HG03342 (cell line): ENCODE results near the gene ARMCX1.
"Not testable (repeated sequence)": the region's sequence is repeated elsewhere in the genome, so short reads cannot be mapped to it uniquely, and the experiment has no call there.

Experiments used
- ATAC-seq: cut with Tn5 transposase; IDR thresholded peaks from one replicate; pipeline ENCODE4 v1.9.1; 2021; ENCODE audit warnings: mild to moderate bottlenecking, moderate library complexity; ENCODE audit not compliant: unreplicated experiment

The ARMCX1 gene

DNA sequence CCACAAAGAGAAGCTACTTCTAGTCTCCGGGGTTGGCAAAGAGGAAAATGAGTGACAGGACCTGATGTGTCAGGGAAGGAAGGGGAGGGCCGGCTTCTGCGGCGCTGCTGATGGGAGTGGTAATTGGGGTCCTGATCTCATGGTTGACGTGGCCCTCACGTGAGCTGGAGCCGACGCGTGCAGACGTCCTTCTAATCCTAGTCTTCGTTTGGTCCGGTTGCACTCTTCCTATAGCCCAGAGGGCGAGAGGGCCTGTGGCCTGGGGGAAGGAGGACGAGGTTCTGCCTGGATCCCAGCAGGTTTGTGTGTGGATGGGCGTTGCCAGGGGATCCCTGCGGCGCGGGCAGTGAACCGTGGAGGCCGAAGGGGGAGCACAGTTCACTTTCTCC, at the start of gene ARMCX1:
TSS of gene ARMCX1 (plus strand) at position 186 of the 389 bp plus-strand sequence. CDS start 2,384 bp downstream, outside the sequence.
- ATAC-seq = no peak

- ATAC-seq = not testable (repeated sequence)
These were observed 47.4 kb upstream of the ARMCX1 start for GRCh38 chrX:101502929-101503328.

- ATAC-seq = no peak
These were observed 43.0 kb upstream of the ARMCX1 start for GRCh38 chrX:101507372-101507771.

- no peak for ATAC-seq
These were observed 42.4 kb upstream of the ARMCX1 start for GRCh38 chrX:101507986-101508385.

- ATAC-seq = no peak
These were observed 19.4 kb upstream of the ARMCX1 start for GRCh38 chrX:101530944-101531343.

GRCh38 chrX:101539116-101539515, 11.2 kb upstream of the ARMCX1 start:
- no peak for ATAC-seq

- no peak for ATAC-seq
These were observed 518 bp downstream of the ARMCX1 start for GRCh38 chrX:101550751-101551379.

DNA sequence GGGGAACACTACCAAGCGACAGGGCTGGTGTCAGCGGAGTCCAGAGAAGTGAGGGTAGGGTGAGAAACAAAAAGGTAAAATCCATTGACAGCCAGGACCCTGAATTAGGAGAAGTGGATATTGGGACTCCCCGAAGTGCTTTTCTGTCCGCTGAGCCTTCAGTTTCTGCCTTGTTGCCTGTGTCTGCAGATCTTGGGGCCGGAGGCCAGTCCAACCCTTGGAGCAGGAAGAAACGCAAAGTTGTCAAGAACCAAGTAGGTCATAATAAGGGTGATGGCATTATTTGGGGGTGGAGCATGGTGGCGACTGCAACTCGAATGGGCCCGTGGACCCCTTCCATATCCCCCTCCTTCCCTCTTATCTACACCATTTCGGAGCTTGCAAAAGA, 1.0 kb downstream of the ARMCX1 start:
- no peak for ATAC-seq

GRCh38 chrX:101552714-101553113, 2.4 kb downstream of the ARMCX1 start:
- no peak for ATAC-seq

DNA sequence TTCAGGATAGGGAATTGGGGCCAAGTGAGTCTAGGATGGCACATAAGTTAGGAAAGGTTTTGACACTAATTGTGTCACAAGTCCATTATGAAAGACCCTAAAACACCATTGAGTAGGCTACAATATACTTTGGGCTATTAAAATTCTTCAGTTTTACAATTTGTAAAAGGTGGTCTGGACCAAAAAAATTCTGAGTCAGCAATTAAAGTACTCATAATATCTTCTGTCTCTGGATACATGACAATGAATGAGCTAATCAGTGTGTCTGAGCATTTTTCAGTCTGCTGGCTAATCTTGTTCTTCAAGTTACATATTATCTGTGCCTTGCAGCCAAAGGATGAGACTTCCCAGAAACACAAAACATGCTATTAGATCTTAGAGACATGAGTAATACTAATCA, 14.3 kb downstream of the ARMCX1 start:
- ATAC-seq = no peak

- ATAC-seq = peak; percentile 98
These were observed 45.5 kb downstream of the ARMCX1 start for GRCh38 chrX:101595739-101596419.

DNA sequence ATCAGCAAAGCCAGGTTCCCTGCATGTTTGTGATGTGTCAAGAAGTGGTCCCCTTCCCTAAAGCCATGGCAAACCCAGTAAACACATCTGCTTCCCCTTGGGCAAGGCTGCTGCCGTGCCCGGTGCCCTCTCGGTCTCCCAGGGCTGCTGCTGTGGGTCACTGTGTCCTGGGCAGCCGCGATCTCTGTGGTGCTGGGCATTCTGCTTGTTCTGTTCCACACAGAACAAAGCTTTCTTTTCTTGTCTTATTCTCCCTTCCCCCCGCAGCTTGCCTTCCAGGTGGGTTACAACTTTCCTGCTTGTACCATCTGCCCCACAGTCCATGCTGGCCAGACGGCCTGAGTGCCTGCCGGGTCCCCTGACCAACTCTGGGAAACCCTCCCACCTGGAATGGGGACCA, 49.2 kb downstream of the ARMCX1 start:
- ATAC-seq = not testable (repeated sequence)

DNA sequence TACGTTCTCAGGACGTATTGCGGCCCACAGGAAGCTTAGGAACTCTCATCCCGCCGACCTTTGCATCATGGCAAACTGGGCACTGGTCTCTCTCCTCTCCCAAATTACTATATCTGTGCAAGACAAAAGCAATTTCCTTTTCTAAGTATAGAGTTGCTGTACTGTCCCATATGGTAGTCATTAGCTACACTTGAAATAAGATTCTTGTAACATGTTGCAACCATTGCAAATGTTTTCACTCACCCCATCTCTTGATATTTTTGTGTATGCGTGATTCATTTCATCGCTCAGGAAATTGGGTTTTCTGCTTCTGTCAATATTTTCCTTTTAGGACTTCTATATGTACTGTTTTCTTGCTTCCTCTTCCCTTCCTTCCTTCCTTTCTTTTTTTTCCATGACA, 51.7 kb downstream of the ARMCX1 start:
- no peak for ATAC-seq
